GM19324 (cell line): Measurements from ENCODE around the gene KCTD2.
"Not testable (repeated sequence)": the region's sequence is repeated elsewhere in the genome, so short reads cannot be mapped to it uniquely, and the experiment has no call there.

Experiments
- ATAC-seq: cut with Tn5 transposase; IDR thresholded peaks from one replicate; pipeline ENCODE4 v1.9.1; 2021; ENCODE audit warnings: mild to moderate bottlenecking, moderate library complexity; ENCODE audit not compliant: unreplicated experiment, low FRiP score

The KCTD2 gene

GRCh38 chr17:75048249-75048878, 1.3 kb downstream of the KCTD2 start:
- ATAC-seq = no peak

- ATAC-seq = no peak
Measured at GRCh38 chr17:75049057-75049456, 2.0 kb downstream of the KCTD2 start.

- no peak for ATAC-seq
Measured at GRCh38 chr17:75049706-75050105, 2.7 kb downstream of the KCTD2 start.

GRCh38 chr17:75051941-75052340, 4.9 kb downstream of the KCTD2 start:
- no peak for ATAC-seq

- ATAC-seq = no peak
Measured at GRCh38 chr17:75059369-75060345, 12.6 kb downstream of the KCTD2 start.

GRCh38 chr17:75060434-75061054, 13.5 kb downstream of the KCTD2 start:
- ATAC-seq = no peak

- ATAC-seq = no peak
Measured at GRCh38 chr17:75061055-75061438, 14.0 kb downstream of the KCTD2 start.

GRCh38 chr17:75061618-75062017, 14.6 kb downstream of the KCTD2 start:
- no peak for ATAC-seq

GRCh38 chr17:75063201-75063600, 16.2 kb downstream of the KCTD2 start:
- no peak for ATAC-seq

- ATAC-seq = no peak
Measured at GRCh38 chr17:75063626-75064025, 16.6 kb downstream of the KCTD2 start.

- no peak for ATAC-seq
Measured at GRCh38 chr17:75064040-75064439, 17.0 kb downstream of the KCTD2 start.

- ATAC-seq = no peak
Measured at GRCh38 chr17:75064460-75064859, 17.4 kb downstream of the KCTD2 start.

GRCh38 chr17:75064867-75065561, 18.0 kb downstream of the KCTD2 start:
- ATAC-seq = no peak

GRCh38 chr17:75065562-75066151, 18.6 kb downstream of the KCTD2 start:
- no peak for ATAC-seq

- no peak for ATAC-seq
Measured at GRCh38 chr17:75067856-75068255, 20.8 kb downstream of the KCTD2 start.

- ATAC-seq = no peak
Measured at GRCh38 chr17:75068750-75069149, 21.7 kb downstream of the KCTD2 start.

GRCh38 chr17:75069783-75070182, 22.8 kb downstream of the KCTD2 start:
- no peak for ATAC-seq

- ATAC-seq = not testable (repeated sequence)
Measured at GRCh38 chr17:75071478-75072271, 24.6 kb downstream of the KCTD2 start.

- ATAC-seq = not testable (repeated sequence)
Measured at GRCh38 chr17:75072909-75073308, 25.9 kb downstream of the KCTD2 start.
